Regular cardiac myocyte (primary cell): ENCODE measurements around the gene PIK3CA. TPM values are rescaled to one million over a fixed set of nuclear protein-coding genes. Genes with fewer than 3 reads are reported as not detected.

Experiments used
- total RNA-seq: library from RNA; depleted of rRNA; stranded (reverse); fragments of >200 nt; gene quantifications from 2 replicates; pipeline ENCODE4 v1.2.3, GENCODE V29; 2014

The PIK3CA gene
- 29.7 and 32.1 TPM in 2 replicates for total RNA-seq

DNA sequence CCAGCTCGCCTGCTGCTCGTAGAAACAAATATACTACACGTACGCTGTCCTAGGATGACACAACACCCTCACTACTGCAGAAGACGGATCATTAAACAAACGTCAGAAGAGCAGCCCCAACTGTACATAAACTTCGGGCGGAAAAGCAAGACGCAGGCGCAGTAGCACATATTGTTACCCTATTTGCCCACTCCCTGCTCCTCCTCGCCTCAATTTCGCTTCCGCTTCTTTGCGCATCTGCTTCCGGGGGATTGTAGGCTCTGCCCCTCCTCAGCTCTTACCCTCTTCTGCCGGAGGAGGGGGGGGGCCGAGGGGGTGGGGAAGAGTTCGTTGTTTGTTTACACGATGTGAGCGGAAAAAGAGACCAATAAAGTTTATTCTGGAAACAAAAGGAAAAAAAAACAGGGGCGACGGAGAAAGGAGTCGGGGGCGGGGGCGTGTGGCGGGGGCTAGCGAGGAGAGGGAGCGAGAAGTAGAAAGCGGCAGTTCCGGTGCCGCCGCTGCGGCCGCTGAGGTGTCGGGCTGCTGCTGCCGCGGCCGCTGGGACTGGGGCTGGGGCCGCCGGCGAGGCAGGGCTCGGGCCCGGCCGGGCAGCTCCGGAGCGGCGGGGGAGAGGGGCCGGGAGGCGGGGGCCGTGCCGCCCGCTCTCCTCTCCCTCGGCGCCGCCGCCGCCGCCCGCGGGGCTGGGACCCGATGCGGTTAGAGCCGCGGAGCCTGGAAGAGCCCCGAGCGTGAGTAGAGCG lies at the start of gene PIK3CA:
PIK3CA (plus strand) TSS at position 485 of the 743 bp plus-strand sequence. CDS start 50,469 bp downstream, outside the sequence.

DNA sequence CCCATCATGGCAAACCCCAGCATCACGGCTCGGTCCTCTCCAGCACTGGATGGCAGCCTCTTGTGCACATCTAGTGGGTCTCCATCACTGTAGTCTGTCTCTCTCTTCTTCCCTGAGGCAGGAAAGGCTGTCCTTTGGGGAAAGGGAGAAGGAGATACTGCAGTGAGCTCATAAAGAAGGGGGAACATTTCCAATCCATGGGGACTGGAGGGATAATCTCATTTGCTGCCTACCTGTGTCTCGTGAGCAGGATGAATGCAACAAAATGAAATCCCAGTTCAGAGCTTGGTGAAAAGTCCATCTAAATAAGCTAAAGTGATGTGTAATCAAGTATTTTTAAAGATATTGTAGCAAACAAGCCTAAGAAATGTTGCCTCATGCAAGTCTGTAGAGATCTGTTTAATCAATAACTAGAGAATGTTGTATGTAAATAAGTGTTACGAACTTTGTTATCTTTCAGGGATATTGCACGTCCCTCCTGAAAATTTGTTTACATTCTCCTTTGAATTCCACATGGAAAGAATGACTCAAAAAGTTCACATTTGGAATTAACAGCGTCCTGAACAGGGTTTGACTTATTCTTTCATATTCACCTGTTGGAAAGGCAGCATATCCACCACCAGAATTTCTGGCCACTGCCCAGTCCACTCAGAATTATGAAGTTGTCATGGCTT lies 102.8 kb downstream of the PIK3CA start, which contains the start of gene KCNMB3:
KCNMB3 (minus strand) TSS at position 312 of the 674 bp plus-strand sequence; CDS start at position 188, 124 bp downstream.

Other genes starting within 250 kb of the PIK3CA start
- gene ZMAT3, start 76.5 kb upstream of the PIK3CA start, total RNA-seq = 28.2 and 41.7 TPM in 2 replicates
- 0.77 and 0.85 TPM in 2 replicates for gene KCNMB3, start 102.8 kb downstream of the PIK3CA start, total RNA-seq
- 36.6 and 42.4 TPM in 2 replicates for gene ZNF639, start 174.7 kb downstream of the PIK3CA start, total RNA-seq
- 48.2 and 54.1 TPM in 2 replicates for gene MFN1, start 199.4 kb downstream of the PIK3CA start, total RNA-seq